Ammon's horn (tissue), 1 donor: ENCODE results near the gene CRYGS.
"Not testable (repeated sequence)": the region's sequence is repeated elsewhere in the genome, so short reads cannot be mapped to it uniquely, and the experiment has no call there.

Experiments
- DNase-seq: peaks from one replicate; pipeline ENCODE4 v3.0.0-alpha.2; 2016; ENCODE audit warnings: low spot score

CRYGS gene

DNA sequence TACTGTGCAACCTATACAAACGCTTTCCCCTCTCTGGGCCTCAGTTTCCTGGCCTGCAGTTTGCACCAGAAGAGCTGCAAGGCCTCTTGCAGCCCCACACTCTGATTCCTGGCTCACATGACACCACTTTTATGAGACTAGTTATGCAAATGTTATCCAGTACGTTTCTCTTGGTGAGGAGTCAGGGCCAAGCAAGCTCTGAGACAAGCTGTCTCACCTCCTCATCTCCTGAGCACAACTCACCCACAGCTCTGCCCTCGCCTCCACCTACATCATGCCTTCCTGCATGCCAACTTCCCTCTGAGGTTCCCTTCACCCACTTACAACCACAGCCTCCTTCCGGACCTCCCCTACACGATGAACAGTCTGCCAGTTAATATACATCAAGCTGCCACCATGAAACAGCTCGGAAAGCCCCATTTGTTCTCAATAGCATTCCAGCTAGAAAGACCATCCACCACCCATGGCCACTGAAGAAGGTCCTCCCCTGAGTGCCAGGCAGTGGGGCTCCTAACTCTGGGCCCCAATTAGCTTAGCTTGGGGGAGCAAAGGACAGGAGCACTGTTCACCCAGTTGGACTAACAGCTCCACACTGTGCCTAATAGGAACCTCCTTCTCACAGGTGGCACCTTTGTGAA lies 25.0 kb downstream of the CRYGS start:
- DNase-seq, result no peak

DNA sequence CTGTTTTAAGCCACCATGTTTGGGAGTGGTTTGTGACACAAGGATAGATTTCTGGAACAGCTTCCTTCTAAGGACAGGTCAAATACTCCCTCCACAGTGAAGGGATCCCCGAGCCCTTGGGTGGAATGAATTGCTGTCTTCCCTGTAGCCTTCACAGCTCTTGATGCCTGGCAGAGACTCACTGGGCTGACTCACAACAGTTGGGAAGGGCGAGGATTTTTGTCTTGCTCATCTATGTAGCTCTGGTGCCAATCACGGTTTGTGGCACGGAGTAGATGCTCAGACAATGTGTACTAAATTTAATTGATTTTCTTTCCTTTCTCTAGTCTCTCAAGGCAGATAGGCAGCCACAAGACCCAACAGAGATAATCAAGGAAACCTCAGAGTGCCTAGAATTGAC lies 27.0 kb downstream of the CRYGS start:
- DNase-seq, result peak; percentile 56

DNA sequence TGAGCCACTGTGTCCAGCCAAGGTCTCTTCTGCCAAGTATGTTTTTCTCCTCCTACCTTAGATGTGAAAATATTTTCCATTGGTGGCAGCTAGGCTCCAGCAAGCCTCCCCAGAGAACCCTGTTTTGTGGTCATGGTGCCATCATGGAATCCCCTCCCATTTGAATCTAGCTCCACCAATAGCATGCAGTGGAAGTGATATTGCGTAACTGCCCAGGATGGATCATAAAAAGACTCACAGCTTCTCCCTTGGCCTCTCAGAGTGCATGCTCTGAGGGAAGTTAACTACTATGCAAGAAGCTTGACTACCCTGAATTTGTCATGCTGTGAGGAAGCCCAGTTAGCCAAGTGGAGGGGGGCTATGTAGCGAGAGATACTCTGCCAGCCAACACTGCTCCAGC lies 27.5 kb downstream of the CRYGS start:
- DNase-seq, result no peak

DNA sequence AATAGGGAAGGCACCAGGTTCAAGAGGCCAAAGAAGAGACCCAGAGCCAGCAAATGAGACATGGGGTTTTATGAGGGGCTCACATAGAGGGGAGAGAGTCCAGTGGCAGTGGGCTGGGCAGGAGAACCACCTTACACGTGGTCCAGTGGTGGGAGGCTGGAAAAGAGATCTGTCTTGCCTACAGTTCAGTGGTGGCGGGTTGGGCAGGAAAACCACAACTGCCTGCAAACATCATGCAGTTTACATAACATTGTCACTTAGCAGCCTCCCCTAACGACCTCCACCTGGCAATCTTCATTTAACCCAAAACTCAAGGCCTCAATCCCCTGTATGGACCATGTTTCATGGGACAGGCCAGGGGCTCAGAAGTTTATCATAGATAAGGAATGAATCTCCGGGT lies 29.1 kb downstream of the CRYGS start:
- no peak for DNase-seq

DNA sequence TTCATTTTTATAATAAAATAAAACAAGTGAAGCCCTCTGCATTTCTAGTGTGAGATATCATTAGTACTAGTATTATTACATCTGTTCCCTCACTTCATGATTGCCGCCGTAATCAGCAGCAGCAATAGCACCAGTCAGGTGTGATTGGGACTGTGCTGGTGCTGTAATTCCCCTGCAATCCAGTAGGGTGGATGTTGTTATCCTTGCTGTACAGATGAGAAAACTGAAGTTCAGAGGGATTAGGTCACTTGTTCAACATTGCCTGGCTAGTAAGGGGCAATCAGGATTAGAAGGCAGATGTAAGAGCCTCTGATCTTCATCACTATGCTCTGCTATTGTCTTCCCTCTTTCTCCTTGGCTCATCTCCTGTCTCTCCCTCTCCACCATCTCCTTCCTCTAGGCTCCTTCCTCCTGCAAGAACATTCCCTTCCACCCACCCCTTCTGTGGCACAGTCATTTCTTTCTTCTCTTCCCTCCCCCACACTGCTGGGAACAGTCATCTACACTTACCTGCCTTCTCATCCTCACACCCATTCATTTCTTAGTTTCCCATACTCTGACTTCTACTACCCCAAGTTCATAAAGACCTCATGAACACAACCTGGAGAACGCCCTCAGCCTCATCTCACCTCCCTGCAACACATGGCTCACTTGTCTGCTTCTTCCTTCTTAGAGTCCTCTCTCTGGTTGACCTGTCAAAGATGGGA lies 29.7 kb downstream of the CRYGS start:
- DNase-seq, result no peak

DNA sequence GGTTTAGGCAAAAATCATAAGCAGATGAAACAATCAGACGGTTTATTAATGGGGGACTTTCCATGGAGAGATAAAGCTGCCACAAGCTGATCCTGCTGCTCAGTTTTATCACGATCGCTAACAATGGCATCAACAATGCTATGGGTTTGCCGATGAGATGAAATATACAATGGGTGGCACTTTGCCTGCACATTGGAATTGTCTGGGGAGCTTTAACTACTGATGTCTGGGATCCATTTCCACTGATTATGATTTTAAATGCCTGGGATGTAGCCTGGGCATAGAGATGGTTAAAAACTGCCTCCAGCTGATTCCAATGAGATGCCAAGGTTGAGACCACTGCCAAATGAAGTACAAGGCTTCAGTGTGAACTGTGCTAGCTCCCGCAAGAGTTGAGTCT lies 30.8 kb downstream of the CRYGS start:
- DNase-seq, result no peak

DNA sequence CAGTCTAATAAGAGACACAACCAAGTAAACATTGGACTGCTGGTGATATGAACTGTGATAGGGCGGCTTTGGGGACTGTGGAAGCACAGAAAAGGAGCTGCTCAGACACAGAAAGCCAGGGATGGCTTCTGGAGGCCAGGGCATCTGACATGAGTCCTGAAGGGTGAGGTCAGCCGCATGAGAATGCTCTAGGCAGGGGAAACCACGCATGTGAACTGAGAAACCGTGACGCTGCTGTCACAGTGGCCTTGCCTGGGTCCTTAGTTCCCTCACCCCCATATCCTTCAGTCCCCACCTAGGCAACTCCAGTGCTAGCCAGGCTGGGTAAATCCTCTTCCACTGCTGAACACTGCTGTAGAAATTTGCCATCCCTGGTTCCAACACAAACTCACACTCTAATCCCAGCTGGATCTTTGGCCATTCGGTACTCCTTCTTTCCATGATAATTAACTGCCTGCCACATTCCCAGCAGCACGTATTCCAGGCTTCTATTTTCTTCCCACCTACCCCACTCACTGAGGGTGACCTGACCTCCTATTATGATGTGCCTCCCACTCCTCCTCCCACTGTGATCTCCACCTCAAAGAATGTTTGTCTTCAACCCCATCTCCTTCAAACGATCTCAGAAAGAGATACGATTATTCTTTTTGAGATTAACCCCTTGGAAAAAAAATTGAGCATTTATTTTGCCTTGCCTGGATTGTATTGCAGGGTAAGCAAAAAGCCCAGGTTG lies 31.4 kb downstream of the CRYGS start:
- DNase-seq, result no peak

DNA sequence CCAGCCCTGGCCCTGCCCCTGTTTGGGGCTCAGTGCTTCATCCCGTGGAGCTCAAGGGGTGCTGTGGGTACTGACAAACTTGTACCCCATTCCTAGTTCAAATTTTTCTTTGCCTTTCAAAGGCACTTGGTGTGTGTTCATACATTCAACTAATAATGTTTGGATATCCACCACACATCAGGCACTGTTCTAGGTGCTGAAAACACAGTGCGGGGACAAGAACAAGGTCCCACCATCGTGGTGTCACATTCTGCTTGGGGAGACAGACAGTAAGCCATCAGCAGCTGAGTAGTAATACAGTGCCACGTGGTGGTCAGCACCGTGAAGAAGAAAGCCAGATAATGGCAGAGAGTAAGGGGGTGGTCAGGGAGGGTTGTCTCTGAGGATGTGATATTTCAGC lies 32.5 kb downstream of the CRYGS start:
- no peak for DNase-seq

DNA sequence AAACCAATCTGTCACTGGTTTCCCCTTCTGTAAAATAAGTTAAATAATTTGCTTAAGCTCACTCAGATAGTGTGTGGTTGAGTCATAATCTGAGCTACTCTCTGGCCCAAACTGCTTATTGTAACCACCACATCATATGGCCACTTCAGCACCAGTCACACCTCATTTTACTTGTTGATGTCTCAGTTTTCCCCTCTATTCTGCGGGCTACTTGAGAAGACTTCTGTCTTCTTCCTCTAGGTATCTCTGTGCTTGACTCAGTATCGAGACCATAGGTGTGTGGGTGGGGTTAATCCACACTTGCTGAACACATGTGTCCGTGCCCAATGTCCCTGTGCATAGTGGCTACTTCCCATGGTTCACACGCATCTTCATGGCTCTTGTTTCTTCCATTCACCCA lies 32.9 kb downstream of the CRYGS start:
- DNase-seq, result no peak

DNA sequence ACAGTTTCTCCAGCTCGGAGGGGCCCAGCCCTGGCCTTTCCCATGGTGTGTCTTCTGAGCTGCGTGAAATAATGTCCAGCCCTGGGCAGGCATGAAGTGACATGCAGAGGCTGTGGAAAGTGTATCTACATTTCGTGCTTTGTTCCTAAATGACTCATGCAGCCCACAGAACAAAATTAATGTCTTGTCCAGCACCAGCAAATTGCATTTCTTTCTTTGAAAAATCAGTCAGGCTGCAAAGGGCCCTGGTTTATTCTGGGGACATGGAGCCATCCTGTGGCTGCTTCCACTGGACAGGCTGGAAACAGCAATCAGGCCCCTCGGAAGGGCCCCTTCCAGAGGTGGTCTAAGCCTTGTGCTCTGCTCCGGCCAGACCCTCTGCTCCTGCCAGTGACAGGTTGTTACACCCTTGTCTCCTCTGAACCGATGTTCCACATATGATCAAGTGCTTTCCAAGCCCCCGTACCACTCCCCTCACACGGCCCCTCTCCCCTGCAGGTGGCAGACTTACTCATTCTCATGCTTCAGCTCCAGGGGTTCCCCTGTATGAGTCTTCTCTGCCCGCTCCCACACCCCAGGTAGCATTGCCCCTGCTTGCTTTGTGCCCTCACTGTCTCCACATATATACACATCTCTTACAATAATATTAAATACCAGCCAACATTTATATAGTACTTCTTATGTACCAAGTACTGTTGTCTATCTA lies 33.7 kb downstream of the CRYGS start:
- DNase-seq, result no peak

DNA sequence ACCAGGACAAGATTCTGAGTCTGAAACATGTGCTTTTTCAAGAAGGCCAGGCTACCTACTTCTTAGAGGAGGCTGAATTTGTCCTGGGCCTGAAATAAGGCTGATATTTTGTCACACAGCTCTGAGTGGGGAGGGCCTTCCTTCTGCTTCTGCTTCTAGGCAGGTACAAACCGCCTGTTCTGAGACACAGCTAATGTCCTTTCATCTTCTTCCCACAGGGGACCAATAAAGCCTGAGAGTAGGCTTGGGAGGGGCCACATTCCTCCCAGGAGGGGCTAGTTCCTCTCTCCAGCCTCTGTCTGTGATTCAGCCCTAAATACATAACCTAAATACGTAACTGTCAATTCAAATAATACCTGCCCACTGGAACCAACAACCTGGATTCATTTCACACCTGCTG lies 34.8 kb downstream of the CRYGS start:
- no peak for DNase-seq

DNA sequence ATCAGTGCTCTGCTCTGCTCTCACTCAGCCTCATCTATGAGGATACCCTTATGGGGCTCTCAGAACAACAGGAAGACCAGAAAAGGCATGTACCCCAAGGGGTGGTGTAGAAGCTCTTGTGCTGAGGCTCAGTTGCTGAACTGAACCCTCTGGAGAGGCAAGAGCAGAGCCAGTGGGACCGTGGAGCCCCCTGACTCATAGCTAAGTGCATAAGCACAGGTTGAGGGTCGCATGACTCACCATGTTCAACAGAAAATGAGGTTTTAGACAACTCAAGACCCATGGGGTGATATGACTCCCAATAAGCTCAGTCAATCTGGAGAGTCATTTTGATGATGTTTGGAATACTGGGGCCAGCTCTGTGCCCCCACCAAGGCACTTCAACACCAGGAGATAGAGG lies 37.3 kb downstream of the CRYGS start:
- DNase-seq, result no peak

DNA sequence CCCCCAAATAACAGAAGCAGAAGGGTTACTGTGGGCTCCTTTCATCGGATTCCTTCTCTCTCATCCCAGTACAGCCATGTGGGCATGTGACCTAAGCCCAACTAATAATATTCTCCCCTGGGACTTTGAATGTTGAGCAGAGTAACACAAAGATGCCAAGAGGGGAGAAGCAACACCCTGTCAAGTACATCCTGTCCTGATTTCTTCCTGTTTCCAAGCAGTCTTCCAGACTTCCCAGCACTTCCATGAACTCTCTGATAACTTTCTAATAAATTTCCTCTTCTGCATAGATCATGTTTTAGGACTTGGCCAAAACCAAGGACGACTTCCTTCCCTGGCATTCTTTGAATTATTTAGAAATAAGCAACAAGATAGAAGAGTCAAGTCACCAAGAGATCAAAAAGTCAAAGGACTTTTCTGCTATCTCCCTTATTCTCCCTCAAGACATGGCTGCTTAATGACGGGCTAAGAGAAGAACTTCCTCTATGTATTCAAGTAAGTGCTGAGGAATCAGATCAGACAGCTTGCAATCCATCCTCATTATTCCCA lies 37.9 kb downstream of the CRYGS start:
- no peak for DNase-seq

DNA sequence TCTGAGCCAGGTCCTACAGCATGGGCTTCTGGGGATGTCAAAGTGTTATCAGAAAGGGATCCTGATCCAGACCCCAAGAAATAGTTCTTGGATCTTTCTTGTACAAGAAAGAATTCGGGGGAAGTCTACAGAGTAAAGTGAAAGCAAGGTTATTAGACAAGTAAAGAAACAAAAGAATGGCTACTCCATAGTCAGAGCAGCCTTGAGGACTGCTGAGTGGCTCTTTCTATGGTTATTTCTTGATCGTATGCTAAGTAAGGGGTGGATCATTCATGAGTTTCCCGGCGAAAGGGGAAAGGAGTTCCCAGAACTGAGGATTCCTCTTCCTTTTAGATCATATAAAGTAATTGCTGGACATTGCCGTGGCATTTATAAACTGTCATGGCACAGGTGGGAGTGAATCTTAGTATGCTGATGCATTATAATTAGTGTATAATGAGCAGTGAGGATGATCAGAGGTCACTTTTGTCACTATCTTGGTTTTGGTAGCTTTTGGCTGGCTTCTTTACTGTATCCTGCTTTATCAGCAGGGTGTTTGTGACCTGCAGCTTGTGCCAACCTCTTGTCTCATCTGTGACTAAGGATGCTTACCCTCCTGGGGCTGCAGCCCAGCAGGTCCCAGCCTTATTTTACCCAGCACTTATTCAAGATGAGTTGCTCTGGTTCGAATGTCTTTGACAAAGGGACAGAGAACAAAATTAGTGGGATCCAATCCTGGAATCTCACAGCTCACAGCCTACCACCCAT lies 41.0 kb downstream of the CRYGS start:
- no peak for DNase-seq

DNA sequence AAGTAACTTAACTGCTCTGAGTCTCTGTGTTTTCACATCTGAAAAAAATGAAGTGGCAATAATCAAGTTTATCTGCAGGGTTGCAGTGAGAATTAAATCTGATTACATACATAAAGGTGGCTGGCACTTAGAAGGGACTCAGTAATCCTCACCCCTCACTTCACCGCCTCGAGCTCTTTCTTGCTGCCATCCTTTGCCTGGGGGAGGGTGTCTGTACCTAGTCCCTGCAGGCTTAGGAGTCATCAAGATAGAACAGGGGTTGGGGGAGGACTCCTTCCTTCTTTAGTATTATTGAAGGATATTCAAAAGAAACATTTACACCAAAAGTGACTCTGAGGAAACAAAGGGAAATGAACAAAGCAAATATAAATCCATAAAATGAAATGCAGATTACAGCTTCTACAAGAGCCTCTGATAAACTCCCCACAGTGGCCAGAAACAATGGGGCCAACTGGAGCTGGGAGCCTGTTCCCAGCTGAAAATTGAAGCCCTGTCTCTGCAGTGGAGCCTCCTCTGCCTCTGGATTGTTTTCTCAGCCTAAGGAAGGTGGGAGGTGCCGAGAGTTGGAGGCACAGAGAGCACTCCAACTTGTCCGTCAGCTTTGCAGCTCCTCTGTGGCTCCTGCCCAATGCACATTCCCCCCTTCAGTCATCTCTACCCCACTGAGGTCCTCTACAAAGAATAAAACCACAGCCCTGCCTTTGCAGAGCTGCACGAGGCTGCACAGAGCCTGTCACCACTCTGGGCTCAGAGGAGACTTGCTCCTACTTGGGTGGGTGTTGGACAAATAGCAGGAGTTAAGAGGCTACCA lies 41.8 kb downstream of the CRYGS start:
- no peak for DNase-seq

DNA sequence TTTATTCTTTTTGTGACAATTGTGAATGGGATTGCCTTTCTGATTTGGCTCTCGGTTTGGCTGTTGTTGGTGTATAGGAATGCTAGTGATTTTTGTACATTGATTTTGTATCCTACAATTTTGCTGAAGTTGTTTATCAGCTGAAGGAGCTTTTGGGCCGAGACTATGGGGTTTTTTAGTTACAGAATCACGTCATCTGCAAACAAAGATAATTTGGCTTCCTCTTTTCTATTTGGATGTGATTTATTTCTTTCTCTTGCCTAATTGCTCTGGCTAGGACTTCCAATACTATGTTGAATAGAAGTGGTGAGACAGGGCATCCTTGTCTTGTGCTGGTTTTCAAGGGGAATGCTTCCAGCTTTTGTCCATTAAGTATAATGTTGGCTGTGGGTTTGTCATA lies 44.2 kb downstream of the CRYGS start:
- not testable (repeated sequence) for DNase-seq

DNA sequence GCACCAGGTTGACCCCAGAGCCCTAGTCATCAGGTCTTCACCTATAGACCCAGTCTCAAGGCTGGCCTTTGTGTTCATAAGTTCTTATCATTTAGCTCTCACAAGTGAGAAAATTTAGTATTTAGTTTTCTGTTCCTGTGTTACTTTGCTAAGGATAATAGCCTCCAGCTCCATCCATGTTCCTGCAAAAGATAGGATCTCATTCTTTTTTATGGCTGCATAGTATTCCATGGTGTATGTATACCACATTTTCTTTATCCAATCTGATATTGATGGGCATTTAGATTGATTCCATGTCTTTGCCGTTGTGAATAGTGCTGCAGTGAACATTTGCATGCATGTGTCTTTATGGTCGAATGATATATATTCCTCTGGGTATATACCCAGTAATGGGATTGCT lies 46.2 kb downstream of the CRYGS start:
- DNase-seq, result not testable (repeated sequence)

DNA sequence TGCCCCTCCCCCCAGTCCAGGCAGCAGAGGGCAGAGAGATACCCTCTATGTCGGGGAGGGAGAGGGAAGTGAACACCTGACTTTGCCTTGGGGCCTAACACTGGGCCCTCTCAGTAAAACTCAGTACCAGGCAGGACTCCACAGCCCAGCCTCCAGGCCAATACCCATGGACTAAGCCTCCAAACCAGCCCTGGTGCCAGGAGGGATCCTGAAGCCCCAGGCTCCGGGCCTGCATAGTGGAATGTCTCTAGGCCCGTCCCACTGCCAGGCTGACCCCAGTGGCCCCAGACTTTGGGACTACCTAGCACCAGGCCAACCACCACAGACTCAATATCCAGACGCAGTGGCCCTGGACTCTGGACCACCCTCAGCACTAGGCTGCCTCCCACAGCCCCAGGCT lies 46.6 kb downstream of the CRYGS start:
- no peak for DNase-seq

DNA sequence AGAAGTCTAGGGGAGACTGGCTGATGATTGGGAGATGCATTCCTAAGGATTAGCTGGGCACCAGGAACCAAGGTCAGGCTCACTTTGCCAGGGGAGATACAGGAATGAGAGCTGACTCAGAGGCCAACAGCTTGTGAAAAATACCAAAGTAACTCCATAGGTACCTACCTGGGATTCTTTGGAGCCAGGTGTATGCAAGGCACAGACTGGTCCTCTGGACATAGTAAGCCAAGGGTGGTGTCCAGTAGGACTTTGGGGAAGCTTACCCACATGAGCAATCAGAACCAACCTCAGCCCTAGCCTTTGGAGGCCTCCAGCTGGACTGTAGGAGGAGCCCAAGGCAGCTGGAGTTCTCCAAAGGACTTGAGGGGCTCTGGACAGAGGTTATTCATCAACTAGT lies 47.5 kb downstream of the CRYGS start:
- no peak for DNase-seq

DNA sequence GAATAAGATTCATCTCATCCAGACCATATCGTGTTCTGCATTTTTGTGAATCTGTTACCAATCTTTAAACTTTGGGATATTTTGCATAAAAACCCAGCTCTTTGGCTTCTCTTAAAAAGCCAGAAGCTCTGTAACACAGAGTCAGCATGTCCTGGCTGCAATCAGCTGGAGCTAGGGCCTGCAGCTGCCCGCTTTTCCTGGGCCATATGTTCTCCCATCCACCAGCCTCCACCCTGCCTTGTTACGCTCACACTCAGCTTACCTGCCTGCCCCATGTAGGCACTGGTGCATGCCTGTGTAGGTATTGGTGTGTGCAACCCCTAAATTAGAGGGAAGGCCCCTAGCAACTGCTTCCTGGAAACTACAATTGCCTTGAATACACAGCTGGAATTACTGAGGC lies 48.2 kb downstream of the CRYGS start:
- DNase-seq, result no peak
